Activated CD4-positive, alpha-beta T cell treated with anti-CD3 and anti-CD28 coated beads, Interleukin-2, amount 50 U/mL, for 24 hours (primary cell): ENCODE measurements around the gene AGXT.
"Not testable (repeated sequence)": the region's sequence is repeated elsewhere in the genome, so short reads cannot be mapped to it uniquely, and the experiment has no call there.

Experiments used
- DNase-seq, 2 donors: peaks; one replicate each; pipeline ENCODE4 v3.0.0-alpha.2; 2020; ENCODE audit warnings: low read depth in 1 of 2, low spot score in 1 of 2

Gene AGXT

DNA sequence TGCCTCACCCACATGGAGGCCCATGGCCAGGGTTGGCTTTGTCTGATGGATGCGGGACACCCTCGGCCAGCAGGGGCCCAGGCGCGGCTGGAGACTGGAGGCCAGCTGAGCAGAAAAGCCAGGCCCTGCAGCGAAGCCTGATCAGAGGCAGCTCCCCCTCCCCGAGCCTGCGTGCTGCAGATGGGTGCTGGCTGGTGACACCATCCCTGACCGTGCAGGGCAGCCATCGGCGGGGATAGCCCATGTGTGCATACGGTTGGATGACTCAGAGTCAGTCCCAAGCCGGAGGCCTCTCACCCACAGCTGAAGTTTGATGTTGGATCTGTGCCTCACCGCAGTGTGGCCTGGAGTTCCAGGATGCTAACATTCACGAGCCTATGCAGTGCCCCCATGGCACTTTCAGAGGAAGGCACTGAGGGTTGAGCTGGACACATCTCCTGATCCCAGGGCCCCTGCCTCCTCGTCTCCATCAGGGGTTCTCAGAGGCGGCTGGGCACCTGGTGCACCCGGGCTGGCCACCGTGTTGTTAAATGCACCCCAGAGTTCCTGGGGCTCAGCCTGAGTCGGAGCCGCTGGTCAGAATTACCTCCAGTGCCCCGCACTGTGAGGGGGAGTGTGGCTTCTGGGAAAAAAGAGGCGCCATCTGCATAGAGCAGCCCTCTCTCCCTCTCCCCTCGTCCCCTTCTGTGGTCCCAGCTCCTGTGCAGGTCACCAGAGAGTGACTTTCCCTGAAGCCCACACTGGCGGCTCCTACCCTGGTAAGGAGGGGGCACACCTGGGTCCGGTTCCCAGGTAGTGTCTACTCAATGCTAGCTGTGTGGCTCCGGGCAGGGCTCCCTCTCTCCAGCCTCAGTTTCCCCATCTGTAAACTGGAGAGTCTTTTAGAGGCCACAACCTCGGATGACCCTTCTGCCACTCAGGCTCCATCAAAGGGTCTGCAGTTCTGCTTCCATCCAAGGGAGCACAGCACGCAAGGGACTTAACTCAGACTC is 29.2 kb upstream of the AGXT start:
- no peak for DNase-seq

- no peak for DNase-seq
Observed at GRCh38 chr2:240840435-240841060, 28.1 kb upstream of the AGXT start.

DNA sequence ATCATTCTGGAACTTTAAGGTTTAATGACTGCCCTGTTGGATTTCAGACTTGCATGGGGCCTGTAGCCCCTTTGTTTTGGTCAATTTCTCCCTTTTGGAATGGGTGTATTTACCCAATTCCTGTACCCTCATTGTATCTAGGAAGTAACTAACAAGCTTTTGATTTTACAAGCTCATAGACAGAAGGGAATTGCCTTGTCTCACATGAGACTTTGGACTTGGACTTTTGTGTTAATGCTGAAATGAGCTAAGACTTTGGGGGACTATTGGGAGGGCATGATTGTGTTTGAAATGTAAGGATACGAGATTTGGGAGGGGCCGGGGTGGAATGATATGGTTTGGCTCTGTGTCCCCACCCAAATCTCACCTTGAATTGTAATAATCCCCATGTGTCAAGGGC is 22.3 kb upstream of the AGXT start:
- not testable (repeated sequence) for DNase-seq

- DNase-seq = no peak
Observed at GRCh38 chr2:240846873-240847595, 21.6 kb upstream of the AGXT start.

GRCh38 chr2:240847817-240848216 is 20.8 kb upstream of the AGXT start:
- DNase-seq = no peak

DNA sequence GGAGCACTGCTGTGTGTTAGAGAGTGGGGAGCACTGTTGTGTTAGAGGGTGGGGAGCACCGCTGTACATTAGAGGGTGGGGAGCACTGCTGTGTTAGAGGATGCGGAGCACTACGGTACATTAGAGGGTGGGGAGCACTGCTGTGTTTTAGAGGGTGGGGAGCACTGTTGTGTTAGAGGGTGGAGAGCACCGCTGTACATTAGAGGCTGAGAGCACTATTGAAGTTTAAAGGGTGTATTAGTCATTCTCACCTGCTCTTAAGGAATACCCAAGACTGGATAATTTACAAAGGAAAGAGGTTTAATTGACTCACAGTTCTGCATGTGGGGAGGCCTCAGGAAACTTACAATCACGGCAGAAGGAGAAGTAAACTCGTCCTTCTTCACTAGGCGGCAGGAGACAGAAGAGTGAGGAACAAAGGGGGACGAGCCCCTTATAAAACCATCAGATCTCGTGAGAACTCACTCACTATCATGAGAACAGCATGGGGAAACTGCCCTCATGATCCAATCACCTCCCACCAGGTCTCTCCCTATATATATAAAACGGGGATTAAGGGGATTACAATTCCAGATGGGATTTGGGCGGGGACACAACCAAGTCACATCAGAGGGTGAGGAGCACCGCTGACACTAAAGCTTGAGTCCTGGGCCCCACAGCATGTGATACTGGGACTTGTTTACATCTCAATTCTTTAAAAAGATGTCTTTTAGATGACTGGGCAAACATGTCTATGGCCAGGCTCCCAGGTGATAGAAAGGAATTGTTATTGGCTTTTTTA is 19.5 kb upstream of the AGXT start:
- no peak for DNase-seq

DNA sequence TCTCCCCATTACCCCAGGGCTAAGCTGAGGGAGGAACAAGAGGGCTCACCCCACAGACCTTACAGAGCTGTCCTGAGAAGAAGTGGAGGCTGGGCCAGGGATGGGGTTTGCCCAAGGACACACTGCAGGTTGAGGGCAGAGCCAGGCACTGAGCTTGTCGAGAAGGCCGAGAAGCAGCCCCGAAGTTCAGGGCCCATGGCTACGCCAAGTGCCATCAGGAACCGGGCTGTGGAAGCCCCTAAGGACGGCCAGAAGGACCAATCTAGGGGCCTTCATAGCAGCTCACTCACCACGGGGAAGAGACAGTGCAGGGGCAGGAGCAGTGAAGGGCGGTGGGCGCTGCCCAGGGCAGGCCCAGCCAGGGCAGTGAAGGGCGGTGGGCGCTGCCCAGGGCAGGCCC is 18.6 kb upstream of the AGXT start:
- no peak for DNase-seq

DNA sequence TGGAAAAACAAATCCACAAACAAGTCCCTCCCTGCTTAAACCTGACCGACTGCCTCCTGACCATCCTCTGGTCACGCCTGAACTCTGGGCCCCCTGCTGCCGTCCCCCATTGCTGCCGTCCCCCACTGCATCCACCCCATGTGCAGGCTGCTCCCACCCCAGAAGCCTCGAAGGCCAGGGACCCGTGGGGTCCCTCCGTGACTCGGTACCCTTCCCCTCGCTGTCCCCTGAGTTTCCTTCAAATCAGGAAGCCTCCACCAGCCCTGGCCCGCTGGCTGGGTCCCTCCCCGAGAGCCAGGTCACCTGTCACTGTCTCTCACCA is 17.9 kb upstream of the AGXT start:
- DNase-seq = no peak

GRCh38 chr2:240851078-240851991 is 17.3 kb upstream of the AGXT start:
- peak; percentile 69 to 80 for DNase-seq

DNA sequence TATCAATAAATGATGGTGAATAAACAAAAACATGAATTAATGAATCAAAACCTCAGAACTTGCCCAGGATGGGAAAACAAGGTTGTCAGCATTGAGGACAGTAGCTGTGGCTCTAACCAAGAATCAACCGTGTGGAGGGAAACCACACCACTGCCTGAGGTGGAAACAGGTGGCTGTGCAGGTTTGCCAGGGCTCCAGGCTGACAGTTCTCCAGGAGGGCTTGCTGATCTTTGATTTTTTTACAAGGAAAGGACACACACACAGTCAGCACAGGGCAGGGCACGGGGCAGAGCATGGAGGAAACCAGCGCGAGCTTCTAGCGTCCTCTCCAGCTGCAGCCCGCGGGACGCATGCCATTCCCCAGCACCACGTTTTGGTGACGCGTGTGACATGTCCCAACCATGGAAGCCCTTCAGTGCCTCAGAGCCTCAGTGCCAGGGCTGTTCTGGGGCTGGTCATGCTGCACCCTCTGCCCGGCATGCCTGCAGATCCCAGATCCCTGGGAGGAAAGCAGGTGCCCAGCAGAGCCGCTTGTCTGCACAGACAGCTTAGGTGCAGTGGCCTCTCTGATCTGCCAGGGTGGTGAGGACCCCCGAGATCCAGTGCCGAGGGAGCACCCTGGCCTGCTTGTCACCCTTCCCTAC is 15.8 kb upstream of the AGXT start:
- DNase-seq = no peak

- DNase-seq = no peak
Observed at GRCh38 chr2:240855670-240856069, 13.0 kb upstream of the AGXT start.

DNA sequence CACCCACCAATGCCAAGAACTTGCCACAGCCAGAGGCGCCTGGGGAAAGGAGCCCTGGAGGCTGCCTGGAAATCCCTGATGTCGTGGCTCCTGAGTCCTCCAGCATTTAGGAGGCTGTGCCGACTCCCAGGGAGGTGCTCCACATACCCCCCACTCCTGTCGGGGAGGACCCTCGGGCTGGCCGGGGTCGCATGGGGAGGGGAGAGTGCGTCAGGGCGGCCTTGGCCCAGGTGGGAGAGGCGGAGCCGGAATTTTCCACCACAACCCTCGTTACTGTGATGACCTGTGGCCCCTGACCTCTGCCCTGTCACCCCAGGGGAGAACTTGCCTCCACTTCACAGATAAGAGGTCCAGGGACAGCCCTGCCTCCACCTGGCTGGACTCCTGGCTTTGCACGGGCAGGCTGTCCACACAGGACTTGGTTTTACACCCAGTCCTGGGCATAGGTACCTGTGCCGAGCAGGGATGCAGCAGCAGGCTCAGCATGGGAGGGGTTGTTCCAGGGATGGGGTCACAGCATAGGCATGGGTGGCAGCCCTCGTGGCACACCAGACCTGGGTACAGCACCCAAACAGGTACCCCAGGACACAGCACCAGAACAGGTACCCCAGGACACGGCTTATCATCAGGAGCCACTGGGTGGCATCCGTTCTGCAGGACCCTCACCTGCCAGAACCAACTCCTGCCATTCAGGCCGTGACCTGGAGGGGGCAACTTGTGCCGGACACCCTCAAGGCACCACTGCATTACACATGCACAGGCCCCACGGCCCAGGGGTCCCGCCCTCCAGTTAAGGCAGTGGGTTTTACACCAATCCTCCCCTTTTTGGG is 12.3 kb upstream of the AGXT start:
- DNase-seq = no peak

DNA sequence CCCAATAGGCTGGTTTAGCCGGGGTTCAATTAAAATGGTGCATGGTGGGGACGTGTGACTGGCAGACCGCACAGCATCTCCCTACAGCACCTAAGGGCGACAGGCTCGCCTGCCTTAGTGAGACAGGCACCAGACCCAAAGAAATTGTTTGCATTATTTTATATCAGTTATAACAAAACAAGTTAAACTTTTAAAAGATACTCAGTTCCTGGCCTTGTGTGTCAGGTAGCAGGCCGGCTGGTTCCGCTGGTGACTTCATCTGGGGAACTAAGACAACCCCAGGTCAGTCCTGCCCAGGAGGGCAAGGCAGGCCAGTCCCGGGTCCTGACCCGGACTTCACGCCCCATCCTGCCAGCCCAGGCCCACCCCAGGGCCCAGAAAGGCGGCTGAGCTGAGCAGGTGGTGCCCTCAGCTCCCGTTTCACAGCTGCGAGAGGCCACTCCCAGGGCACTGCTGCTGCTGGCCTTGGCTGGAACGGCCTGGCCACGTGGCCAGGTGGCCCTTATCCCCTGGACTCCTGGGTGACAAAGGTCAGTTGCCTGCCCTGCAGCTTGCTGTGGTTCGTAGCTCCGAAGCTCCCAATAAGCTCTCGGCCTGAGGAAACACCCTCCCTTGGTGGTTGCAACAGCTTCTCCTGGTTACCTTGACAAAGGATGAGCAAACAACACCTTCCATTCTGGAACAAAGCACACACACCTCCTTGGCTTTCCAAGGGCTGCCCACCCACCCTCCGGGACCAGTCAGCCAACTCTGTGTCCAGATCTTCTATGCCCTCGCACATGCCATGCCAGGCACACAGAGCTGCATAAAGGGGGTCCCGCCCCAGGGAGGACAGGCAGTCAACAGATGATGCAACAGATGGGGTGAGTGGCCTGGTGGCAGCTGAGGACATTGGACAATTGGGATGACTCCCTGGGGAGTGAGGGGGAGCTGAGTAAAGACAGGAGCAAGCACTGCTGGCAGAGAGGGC is 11.3 kb upstream of the AGXT start:
- no peak for DNase-seq

DNA sequence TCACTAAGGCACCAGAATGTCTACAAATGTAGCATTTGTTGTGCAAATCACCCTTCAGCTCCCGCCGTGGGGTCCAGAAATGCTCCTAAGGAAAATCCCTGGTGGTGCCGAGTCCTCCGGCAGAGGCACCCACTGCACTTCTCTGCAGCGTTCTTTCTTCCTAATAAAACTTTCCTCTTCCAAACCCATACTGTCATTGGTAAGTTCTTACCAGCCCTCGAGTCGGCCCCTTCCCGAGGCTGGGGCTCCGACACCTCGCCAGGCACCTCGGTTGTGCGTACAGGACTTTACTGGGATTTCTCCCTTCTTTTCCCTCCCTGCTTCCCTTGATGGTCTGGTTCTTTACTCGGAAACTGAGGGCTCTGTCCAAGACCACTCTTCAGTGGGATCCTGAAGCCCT is 10.3 kb upstream of the AGXT start:
- no peak for DNase-seq

GRCh38 chr2:240858871-240859270 is 9.8 kb upstream of the AGXT start:
- no peak for DNase-seq

DNA sequence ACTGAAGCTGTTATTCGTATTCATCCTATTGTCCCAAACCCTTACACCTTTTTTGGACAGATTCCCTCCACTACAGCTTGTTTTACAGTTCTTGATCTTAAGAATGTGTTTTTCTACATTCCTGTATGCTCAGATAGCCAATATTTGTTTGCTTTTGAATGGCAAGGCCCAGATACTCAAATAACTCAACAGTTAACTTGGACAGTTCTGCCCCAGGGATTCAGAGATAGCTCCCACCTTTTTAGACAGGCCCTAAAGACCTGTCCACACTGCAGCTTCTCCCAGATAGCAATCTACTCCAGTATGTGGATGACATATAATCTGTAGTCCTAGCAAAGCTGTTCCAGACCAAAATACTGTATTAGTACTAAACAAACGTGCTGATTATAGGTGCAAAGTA is 7.1 kb upstream of the AGXT start:
- DNase-seq = no peak

DNA sequence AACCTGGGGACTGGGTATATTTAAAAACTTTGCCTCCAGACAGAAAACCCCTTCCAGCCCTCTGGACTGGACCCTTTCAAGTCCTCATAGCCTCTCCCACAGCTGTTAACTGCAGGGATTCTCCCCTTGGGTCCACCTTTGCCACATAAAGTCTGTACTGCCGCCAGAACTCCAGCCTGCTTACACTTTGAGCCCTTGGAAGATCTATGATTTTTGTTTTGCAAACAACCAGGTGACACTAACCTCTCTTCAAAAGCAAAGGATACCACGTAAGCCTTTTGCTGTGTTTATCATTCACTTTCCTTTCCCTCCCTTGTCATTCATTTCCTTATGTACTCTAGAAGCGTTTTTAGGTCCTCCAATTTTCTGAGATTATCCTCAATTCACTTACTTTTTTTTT is 4.1 kb upstream of the AGXT start:
- no peak for DNase-seq

DNA sequence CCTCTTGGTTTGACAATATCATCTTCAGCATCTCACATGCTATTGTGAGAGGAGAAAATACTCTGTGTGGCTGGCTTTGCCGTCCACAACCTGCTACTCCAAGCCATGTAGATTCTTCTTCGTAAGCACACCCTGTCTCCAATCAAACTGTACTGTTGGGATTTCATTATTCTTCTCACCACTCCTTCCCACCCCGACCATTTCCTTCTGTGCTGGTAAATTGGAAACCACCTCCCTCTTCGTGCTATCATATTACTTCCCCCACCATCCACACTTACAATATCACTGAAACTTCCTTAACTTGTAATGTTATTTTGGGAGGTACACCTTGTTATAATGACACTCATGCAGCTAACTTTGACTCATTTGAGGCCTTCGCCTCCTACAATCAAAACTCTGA is 3.2 kb upstream of the AGXT start:
- DNase-seq = no peak
